Stimulated activated CD4-positive, alpha-beta T cell treated with anti-CD3 and anti-CD28 coated beads, Interleukin-12 subunit alpha, Interleukin-12 subunit beta, amount 100 ng/mL, for 4 hours (primary cell): ENCODE results near the gene KRTAP26-1.

Experiments used
- DNase-seq: peaks from one replicate; pipeline ENCODE4 v3.0.0-alpha.2; 2020

KRTAP26-1 gene, protein sequence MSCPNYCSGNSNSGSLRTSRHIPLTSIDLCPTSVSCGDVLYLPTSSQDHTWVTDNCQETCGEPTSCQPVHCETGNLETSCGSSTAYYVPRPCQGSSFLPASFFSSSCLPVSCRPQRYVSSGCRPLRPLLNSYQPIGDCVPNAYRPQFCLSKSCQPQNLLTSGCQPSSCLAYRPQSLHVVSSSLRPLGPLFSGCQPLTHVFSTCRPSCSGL

DNA sequence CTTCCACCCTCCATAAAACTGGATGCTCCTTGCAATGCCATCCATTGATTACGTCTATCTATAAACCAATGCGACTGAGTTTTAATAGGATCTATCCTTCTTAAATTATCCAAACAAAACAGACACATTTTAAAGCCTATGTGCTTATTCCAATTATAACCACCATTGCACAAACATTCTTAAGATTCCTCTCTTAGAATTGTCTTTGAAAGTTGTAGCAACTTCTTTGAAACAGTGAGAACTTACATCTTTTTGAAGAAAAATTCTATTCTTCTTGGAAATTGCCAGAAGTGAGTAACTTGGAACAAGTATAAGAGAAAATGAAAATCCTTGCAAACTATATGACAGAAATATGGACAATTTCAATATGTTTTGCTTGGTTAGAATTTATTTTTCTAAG is at the start of gene KRTAP26-1:
Gene KRTAP26-1 (minus strand): TSS at position 101 of the 400 bp plus-strand sequence. CDS start 280 bp downstream, outside the sequence.
- DNase-seq, result no peak

- no peak for DNase-seq
These were observed 35.8 kb upstream of the KRTAP26-1 start for GRCh38 chr21:30355906-30356305.

DNA sequence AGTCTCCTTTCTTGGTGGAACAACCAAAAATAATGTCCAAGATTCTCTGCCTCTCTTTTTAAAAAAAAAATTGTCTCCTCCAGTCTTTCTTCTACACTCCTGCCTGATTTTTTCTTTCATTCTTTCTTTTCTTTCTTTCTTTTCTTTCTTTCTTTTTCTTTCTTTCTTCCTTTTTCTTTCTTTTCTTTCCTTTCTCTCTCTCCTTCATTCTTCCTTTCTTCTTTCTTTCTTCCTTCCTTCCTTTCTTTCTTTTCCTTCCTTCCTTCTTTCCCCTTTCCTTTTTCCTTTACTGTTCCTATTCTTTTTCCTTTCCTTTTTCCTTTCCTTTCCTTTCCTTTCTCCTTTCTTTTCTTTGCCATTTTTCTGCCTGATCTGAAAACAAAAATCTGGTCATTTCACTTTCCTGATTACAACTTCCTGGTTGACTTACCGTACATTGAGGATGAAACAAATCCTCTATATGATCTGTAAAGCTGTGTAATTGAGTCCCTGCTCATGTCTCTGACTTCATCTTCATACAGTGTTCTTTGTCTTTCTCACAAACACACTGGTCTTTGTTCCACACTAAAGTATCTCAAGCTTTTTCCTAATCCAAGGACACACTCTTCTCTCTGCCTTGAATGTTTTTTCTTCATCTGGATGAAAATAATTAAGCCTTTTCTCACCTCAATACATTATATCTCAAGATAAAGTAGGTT is 34.3 kb upstream of the KRTAP26-1 start:
- DNase-seq, result no peak

DNA sequence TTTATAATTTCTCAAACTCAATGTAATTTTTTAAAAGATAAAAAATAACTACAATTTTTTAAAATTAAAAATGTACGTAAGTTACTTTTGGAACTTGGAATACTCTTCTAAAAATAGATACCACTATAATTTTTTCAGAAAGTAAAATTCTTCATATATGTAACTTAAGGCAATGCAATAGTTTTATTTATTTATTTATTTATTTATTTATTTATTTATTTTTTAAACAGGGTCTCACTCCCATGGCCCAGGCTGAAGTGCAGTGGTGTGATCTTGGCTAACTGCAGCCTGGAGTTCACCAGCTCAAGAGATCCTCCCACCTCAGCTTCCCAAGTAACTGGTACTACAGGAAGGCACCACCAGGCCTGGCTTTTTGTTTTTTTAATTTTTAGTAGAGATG is 31.4 kb upstream of the KRTAP26-1 start:
- DNase-seq, result no peak

DNA sequence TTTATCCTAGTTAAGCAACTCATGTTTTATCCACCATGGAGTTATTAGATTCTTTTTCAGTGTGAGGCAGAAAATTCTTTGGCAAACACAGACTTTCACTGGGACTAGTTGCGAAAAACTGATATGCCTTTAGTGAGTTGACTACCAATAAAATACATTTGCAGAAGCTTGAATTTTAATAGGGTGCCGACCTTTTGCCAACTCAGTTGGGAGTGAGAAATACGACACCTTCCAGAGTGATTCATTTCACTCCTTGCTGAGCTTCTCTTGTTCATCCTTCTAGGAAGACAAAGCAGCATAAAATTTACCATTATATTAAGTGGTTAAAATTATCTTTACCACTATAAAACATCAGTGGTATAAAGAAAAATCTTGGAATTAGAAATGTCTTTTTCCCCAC is 29.5 kb upstream of the KRTAP26-1 start:
- DNase-seq, result no peak

DNA sequence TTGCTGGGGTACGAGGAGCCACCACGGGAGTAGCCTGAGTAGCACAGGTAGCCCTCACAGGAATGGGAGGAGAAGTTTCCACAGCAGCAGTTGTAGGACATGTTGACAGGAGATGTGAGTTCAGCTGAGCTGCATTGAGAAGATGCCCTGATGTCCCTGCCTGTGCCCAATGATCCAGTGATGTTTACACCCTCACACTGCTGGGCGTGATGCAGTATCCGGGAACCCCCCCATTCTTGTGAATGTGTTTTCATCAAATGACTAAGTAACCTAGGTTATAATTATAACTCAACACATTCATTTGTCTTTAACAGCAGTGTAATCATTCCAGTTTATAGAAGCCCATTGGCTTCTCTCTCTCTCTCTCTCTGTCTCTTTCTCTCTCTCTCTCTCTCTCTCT is 28.4 kb upstream of the KRTAP26-1 start, which contains the start of gene KRTAP23-1:
Gene KRTAP23-1 (minus strand): TSS at position 101 of the 400 bp plus-strand sequence. CDS start 0 bp downstream, at position 101.
- no peak for DNase-seq

DNA sequence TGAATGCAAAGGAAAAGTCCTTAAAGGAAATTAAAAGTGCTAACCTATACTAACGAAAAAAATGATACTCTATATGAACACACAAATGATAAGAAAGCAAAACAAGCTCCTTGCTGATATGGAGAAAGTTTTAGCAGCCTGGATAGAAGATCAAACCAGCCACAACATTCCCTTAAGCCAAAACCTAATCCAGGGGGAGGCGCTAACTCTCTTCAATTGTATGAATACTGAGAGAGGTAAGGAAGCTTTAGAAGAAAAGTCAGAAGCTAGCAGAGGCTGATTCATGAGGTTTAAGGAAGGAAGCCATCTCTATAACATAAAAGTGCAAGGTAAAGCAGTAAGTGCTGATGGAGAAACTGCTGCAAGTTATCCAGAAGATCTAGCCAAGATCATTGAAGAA is 24.9 kb upstream of the KRTAP26-1 start:
- DNase-seq, result no peak

- DNase-seq, result peak; percentile 11
These were observed 20.8 kb upstream of the KRTAP26-1 start for GRCh38 chr21:30340714-30341573.

- DNase-seq, result no peak
These were observed 18.6 kb upstream of the KRTAP26-1 start for GRCh38 chr21:30338717-30339116.

DNA sequence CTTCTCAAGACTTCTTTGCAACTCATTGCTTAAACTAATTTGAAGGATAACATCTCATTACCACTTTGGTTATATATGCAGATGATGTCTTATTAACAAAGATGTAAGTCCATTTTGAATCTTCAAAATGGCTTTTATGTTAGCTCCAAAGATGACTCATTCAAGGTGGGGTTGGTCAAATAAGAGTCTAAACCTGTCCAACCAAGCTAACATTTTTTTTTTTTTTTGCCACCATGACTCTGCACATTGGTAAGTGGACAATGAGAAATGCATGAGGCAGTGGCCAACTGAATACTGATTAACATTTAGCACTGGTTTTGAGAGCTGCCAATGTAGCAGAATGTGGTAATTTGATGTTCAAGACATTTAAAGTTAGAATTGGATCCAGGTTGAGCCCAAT is 17.7 kb upstream of the KRTAP26-1 start:
- no peak for DNase-seq

- DNase-seq, result no peak
These were observed 17.2 kb upstream of the KRTAP26-1 start, which contains the start of gene KRTAP27-1 for GRCh38 chr21:30337276-30337744. Gene KRTAP27-1, minus strand, starts transcription at chr21:30337694. Its CDS starts 26 bp downstream, at chr21:30337668.

DNA sequence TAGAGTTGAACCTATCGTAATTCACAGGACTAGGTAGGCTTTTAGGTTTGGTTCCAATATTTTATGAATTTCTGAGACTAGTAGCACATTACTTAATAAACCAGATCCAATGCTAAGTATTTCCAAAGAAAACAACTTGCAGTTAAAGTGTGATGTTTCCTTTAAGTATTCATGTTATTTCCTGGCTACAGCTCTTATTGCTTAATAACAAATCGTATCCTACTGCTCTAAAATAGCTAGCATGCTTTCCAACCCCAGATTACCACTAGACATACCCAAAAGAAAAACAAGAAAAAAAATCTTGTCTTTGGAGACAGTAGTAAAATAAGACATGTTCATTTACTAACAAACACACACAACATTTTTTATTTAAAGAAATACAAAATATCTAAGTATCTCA is 16.5 kb upstream of the KRTAP26-1 start:
- DNase-seq, result no peak

DNA sequence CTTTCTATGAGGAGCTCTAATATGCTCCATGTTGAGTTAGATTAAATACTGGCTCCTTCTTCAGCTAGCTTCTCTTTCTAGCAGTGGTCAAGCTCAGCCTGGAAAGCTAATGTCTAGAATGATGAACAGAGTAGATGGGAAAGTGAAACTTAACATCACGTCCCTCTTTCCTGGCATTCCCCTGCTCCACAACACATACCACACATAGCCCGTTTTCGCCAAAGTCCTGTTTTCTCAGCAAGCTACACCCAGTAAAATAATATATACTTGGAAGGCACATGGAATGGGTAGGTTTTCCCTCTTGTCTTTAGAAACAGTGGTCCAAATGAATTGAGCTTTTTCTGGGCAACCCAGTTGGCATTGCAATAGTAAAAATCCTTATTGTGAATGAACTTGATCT is 13.6 kb upstream of the KRTAP26-1 start:
- no peak for DNase-seq

- no peak for DNase-seq
These were observed 12.6 kb upstream of the KRTAP26-1 start for GRCh38 chr21:30332681-30333080.

DNA sequence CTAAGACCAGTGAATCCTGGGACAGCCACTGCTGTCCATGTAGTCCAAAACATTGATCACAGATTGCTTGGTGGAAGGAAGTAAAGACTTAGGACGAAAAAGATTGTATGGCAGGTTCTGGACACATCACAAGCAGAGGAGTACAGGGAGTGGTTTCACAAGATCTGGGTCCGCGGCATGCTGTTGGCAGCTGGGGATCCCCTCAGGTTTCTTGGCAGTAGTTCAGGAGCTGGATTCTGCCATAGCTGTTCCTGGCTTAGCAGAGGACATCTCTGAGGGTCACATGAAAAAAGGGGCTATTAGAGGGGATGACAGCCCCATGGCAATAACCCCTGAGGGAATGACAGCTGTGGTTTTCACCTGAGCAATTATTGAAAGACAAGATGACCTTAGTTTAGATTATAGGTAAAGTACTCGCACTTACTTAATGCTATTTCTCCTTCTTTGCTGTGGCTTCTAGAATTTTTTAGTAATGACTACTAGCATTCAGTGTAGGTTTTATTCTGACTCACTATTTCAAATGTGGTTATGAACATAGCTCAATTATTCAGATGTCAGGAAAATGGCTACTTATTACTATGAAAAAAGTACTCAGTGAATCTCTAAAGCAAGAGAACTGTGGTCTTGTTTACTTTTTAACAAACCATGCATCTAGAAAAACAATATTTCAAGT is 9.2 kb upstream of the KRTAP26-1 start:
- DNase-seq, result no peak

- DNase-seq, result no peak
These were observed 6.3 kb upstream of the KRTAP26-1 start for GRCh38 chr21:30326390-30326789.

GRCh38 chr21:30315701-30316100 is 4.4 kb downstream of the KRTAP26-1 start:
- DNase-seq, result no peak

DNA sequence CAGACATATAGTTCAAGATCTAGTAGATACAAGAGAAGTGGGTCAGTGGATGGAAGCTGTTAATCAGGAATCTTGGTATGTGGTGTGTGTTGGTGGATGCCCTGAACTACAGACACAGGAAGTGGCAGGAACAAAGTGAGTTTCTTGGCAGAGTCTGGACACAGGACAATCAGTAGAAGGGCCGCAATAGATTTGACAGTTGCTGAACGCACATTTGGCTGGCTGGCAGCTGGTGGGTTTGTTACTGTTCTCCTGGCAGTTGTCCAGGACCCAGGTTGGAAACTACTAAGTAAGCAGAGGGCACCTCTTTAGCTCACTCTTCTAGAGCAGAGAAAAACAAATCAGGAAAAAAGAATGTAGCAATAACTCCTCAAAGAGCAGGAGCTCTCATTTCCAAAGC is 13.2 kb downstream of the KRTAP26-1 start:
- no peak for DNase-seq

DNA sequence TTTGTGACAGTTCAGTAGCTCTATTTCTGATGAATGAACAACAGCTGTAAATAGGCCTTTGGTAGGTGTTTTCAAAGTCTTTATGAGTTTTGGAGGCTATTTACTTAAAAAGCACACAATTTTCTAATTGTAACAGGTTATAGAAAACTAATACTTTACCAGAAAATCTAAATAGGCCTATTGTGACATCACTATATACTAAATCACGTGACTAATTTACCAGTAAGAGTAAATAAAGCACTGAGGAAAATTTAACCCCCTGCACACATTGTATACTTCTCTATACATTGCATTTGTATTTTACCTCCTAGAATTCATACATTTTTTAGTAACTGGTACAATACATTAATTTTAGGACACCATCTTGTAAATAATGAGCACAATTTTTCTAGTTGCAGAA is 15.0 kb downstream of the KRTAP26-1 start:
- no peak for DNase-seq

DNA sequence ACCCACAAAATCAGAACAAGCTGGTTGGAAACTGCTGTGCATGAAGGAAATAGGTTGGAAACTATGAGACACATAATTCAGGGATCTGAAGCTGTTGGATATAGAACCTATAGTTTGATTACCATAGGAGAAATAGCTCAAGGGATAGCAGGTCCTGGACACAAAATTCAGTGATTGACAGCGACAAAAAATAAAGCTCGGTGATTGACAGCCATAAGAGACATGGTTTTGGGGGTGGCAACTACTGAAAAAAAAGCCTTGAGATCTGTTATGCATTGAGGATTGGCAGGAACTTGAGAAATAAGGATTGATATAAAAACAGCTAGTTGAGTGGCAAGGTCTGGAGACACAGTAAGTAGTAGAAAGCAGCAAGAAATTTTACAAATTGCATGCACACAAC is 30.9 kb downstream of the KRTAP26-1 start, which contains the start of gene KRTAP25-1:
Gene KRTAP25-1 (minus strand): TSS at position 300 of the 400 bp plus-strand sequence. CDS start 24 bp downstream, at position 276.
- DNase-seq, result no peak

- DNase-seq, result no peak
These were observed 37.3 kb downstream of the KRTAP26-1 start, which contains the start of gene KRTAP24-1 for GRCh38 chr21:30282850-30283249. Gene KRTAP24-1, minus strand, starts transcription at chr21:30282950. Its CDS starts 18 bp downstream, at chr21:30282932.

GRCh38 chr21:30271611-30272010 is 48.5 kb downstream of the KRTAP26-1 start:
- no peak for DNase-seq
